Measurements from ENCODE around the gene ECPAS.
"Not testable (repeated sequence)": the region's sequence is repeated elsewhere in the genome, so short reads cannot be mapped to it uniquely, and the experiment has no call there.

The ECPAS gene

DNA sequence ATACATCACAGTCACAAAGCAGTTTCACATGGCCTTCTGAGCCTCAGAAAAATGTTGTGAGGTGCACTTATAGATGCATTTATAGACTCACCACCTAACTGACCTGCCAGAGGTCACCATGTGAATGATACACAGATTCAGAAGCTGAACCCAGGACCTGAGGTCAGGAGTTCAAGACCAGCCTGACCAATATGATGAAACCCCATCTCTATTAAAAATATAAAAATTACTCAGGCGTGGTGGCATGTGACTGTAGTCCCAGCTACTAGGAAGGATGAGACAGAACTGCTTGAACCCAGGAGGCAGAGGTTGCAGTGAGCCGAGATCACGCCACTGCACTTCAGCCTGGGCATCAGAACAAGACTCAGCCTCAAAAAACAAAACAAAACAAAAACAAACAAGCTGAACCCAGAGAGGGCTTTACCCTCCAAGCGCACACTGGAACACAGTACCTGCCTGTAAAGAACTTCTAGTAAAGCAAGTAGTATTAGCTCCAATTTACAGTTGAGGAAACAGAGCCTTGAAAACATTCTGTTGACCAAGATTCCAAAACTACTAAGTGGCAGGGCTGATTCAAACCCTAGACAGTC, 16.3 kb downstream of the ECPAS start:
- DNase-seq = no peak

DNA sequence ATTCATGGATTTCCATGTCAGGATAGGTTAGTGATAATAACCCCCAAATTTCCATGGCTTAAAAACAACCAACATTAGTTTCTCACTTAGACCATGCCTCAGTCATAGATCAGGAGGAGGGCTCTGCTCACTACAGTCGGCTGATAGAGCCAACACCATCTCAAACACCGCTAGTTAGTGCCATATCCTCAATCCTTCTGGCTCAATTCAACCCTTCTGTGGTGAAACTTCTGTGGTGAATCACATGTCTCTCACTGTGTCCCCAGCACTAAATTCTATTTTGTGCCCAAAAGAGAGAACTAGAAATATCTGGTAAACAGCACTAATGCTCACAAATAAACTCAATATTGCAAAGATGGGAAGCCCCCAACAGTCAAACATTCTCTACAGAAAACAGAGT, 21.1 kb downstream of the ECPAS start:
- DNase-seq = no peak

DNA sequence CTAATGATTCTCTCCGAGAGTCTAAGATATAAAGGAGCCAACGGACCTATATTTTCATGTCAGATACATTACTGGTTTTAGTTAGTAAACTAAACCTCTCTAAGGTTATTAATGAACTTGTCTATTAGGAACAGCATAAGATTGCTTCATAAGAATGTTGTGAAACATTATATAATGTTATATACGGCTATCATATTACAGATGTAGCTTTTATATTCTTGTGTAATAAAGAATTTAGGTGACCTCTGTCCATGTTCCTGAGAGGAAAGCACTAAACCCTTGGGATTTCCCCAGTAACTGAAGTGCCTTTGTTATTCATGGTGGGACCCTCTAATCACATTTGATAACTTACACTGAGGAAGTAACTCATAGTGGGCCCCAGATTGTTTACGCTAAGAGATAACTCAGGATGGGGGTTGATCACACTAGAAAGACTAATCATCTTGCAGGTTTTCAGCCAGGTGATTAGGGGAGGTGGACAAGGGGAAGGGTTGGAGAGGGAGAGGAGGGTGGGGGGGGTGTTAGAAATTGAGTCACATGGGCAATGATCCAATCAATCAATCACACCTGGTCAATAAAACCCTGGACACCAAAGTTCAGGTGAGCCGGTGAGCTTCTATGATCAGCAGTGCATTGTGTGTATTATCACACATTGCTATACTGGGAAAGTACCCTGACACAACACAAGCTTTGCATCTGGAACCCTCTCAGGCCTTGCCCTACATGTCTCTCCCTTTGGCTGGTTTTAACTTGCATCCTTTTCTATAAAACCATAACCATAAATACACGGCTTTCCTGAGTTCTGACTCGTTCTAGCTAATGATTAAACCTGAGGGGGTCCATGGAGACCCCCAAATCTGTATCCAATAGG, 25.8 kb downstream of the ECPAS start:
- DNase-seq = no peak

DNA sequence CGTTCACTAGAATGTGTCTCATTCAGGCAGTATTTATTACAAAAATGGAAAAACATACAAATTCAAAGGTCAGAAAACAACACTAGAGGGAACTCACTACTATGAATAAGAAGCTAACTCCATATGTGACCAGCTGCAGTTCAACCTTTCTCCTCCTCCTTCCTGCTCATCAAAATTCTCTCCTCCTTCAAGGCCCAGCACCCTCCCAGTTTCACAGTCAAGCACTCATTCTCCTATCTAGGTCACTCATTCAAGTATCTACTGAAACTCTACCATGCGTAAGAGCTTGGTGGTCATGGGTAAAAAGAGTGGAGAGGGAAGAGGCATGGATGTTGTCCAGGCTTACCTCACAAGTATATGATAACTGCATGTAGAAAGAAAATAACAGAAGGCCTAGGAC, 27.7 kb downstream of the ECPAS start:
- DNase-seq = no peak

DNA sequence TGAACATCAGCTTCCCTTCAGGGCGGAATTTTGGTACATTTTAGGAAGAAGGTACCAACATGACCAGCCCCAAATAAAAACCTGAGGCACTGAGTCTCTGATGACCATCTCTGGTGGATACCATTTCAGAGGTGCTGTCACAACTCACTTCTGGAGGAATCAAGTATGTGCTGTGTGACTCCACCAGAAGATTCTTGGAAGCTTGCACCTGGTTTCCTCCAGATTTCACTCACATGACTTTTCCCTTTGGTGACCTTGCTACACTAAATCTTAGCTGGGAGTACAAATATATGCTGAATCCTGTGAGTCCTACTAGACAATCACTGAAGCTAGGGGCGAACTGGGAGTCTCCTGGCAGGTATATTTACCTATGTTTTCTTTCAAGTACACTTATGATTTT, 28.5 kb downstream of the ECPAS start:
- DNase-seq = no peak

DNA sequence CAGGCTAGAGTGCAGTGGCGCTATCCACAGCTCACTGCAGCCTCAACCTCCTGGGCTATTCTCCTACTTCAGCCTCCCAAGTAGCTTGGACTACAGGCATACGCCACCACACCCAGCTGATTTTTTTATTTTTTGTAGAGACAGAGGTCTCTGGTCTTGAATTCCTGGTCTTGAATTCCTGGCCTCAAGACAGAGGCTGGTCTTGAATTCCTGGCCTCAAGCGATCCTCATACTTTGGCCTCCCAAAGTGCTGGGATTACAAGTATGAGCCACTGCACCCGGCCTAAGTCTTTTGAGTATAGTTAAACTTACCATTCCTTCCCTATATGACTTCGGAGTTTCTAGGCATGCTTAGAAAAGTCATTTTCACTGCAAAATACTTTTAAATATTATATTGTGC, 29.4 kb downstream of the ECPAS start:
- no peak for DNase-seq

DNA sequence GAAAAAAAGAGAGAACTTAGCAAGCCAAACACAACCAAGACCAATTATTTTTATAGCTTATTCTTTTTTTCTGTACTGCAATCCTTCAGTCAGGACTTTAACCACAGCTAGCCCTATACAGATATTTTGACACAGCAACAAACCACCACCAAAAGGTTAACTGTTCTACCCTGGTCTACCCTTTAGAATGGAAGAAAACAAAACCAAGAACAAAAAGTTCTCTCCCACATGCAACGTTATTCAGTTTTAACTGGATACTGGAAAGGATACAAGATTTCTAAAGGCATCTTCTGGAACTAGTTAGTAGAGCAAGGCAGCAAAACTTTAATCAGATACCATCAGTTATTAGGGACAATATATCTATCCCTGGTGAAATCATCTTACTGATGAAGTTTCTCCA, 32.6 kb downstream of the ECPAS start:
- DNase-seq = no peak

DNA sequence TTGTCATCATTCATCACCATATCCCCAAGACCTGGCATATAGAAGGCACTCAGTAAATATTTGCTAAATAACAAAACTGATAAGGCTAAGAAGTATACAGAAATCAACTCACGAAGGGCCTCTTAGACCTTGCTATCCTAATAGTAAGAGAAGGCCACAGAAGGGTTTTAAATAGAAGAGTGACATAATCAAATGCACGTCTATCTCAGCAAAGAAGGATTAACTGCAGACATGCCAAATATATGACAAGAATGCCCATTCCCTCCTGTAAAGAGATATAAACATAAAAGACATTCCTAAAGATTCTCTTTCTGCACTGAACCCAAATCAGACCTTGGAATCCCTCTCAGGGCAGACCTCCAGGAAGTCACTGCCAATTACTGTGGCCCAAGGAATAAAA, 34.1 kb downstream of the ECPAS start:
- no peak for DNase-seq

DNA sequence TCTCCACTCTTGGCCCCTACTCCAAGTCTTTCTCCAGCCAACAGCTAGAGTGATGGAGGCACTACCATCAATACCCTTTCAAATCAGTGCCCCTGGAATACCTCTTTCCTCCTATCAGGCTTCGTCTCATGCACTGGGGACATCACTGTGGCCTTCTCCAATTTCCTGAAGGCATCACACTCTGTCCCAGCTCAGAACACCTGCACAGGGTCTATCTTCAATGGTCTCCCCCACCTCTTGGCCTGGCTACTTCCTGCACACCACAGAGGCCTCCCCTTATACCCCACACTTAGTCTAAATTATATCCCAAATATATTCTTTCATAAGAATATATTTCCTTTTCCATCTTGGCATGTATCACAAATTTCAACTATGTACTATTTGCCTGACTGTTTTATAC, 34.5 kb downstream of the ECPAS start:
- DNase-seq = no peak

DNA sequence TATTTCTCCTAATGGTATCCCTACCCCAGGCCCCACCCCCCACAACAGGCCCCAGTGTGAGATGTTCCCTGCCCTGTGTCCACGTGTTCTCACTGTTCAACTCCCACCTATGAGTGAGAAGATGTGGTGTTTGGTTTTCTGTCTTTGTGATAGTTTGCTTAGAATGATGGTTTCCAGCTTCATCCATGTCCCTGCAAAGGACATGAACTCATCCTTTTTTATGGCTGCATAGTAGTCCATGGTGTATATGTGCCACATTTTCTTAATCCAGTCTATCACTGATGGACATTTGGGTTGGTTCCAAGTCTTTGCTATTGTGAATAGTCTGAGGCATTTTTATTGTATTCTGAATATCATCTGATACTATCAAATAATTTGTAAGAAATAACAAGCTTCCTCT, 38.4 kb downstream of the ECPAS start:
- DNase-seq = not testable (repeated sequence)

DNA sequence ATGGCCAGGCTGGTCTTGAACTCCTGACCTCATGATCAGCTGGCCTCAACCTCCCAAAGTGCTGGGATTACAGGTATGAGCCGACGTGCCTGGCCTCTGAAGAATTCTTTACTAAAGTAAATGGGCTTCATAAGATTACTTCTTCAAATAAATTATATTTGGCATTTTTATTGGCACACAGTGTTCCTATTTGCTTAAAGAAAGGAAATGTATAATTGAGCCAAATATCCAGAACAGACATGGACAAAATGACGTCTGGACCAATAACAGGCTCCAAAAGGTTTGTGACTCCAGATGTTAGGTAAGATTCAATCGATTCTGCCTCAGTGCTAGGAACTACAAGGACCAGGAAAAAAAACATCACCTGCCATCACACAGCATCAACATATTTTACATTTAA, 40.7 kb downstream of the ECPAS start:
- DNase-seq = no peak

DNA sequence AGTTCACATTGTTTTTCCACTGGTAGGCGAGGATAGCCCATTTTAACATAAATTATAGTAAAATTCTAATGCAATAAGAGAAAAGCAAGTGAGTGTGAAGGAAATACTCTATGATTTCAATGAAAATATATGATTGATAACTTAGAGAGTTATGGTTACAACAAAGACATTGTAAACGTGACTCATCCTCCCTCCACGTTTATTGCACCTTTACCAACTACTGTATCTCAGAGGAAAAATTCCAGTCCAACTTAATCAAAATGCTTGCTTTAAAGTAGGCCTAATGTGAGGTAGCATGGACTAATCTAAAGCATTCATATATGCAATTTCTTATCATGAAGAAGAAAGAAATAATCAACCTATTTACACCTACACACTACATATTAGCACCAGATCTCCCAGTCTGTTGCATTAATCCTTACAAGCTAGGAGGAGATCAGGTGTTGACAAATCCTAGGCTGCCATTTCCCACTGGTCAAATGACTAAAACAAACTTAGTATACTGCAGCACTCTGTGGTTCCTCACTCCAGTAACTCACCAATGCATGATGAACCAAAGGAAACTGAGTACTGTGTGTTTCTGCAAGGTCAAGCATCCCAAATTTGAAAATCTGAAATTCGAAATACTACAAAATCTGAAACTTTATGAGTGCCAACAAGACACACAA, 41.7 kb downstream of the ECPAS start:
- DNase-seq = no peak

DNA sequence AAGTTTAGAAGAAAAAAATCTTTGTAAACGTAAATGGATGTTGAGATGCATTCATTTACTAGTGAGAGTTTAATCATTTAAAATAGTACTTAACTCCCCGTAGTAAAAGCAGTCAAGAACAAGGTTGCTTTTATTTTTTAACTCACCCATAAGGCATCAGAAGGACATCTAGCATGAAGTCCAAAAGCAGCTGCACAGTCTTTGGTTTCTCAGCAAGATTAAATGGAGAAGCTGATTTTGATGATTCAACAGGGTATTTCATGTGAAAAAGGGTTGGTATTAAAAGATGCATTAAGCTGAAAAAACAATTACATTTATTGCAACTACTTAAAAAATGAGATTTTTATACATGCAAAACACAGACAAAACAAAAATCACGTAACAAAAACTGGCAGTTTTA, 44.0 kb downstream of the ECPAS start:
- no peak for DNase-seq

DNA sequence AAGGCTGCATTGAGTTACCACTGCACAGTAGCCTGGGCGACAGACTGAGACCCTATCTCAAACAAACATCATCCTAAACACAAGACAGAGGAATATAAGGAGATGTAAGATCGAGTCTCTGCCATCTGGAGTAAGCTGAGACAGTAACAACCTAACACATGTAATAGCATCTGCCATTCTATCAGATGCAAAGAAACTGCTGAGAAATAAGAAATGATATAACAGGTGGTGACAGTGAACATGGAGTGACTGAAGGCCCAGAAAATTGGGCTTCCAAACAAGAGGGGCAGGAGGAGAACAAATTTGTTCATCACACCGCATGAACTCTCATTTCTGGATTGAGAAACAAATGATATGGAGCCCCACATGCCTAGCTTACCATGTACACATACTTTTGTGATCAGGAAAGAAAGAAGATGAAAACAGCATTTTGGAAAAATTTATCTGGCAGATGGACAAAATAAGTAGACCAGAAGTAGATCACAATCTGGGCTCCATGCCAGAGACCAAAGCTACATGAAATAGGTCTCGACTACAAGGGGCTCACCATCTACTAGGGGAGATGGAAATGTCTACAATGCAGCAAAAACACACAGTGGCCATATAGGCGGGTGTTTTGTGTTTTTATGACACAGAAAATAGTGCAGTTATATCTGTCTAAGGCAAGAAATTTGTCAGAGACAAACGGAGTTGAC, 45.5 kb downstream of the ECPAS start:
- DNase-seq = no peak

DNA sequence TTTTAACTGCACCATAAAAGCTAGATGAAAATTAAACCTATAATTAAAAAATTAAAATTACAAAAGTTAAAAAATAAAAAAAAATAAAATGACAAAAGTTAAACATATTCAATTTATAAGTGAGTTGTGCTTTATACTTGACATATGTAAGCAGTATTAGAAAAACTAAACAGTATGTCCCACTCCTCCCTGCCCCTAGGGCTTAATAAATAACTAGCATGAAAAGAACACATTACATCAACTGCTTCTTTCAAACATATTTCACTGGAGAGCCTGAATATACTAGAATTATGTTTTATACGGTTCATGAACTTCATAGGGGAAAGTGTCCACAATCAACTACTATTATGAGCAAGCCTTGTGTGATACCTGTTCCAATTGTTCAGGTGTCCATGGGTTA, 47.6 kb downstream of the ECPAS start:
- no peak for DNase-seq

DNA sequence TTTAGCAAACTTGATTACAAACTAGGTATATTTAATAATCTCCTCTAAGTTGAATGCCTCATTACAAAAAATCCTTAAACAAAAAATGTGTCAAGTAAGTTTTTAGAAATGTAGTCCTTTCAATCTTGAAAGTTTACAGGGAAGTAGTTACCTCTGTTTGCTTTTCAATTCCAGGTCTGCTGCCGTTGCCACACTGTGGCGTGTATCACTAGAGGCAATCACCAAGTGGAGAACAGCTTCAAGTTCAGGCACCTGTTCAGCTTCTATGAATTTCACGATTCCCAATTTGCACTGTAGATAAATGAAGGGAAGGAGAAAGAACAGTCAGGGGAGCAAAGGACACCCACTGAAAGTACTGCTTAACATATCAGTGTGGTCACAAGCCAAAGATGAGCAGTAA, 51.1 kb downstream of the ECPAS start:
- DNase-seq = no peak

DNA sequence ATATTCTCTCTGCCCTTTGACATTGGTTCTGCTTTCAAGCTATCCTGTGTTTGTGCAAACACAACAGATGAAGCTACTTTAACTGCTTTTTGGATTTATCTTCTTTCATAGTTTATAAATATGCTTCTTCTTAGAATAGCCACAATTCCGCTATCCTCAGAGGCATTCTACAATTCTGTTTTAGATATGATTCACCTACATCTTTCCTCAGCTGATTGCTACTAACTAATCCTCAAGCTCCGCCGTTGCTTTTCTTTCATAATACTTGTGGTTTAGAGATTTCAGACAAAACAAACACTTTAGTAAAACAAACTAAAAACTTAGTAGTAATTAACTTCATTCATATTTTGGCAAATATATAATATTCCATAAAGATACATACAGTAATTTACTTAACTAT, 52.5 kb downstream of the ECPAS start:
- DNase-seq = no peak

DNA sequence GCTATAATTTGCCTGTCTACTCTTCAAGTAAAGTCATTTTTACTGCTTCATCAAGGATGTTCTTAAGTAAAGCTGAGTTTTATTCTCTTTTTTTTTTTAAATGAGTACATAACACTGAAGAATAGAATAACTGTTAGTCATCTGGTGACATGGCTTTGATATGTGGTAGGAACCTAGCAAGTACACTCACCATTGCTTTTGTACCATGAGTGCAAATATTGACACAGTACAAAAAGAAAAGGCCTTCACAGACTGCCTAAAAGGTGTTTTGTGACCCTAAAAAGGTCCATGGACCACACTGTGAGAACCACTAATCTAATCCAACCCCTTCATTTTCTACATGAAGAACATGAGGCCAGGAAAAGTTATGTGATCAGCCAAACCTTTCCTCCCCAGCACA, 55.0 kb downstream of the ECPAS start:
- DNase-seq = no peak

DNA sequence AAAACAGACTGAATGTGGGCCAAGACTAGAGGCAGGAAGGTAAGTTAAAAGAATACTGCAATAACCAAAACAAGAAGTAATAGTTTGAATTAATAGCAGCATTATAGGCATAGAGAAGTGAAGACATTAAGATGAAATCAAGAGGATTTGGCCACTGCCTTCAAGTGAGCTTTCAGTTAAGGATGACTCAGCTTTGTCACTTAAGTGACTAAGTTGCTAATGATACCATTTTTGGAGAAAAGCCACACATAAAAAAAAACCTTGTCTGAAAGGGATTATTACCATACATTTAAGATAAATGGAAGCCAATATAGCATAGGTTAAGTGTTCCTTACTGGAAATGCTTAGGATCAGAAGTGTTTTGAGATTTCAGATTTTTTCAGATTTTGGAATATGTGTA, 57.0 kb downstream of the ECPAS start:
- DNase-seq = no peak

DNA sequence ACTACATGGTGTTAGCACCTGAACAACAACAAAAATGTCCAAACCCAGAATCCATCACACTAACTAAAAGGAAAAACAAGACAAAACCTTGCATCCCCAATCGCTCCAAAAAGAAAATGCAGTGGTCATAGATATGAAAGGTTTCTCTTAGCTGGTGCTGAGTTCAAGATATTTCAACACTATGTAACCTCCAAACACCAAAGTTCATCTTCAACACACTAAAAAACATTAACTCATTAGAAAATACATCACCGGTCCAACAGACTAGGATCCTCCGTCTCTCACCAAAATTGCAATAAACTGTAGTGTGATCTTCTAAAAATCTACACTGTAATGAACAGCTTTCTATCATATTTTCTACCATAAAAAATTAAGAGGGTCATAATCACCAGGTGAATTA, 60.8 kb downstream of the ECPAS start:
- no peak for DNase-seq

DNA sequence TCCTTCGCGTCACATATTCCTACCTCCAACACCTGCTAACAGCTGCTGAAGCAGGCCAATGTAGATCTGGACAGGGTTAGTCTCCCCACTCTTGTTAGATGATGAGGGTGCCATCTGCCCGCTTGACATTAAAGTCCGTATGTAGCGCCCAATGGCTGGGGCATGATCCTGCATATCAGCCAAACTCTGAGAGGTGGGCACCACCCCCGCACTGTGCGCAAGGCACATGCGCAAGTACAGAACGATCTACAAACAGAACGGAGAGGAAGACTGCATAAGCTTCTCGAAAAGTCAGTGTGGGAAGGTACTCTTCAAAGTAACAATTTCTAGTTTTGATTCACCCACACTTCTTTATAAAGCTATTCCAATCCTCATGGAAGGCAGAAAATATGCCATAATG, 69.8 kb downstream of the ECPAS start:
- DNase-seq = no peak

DNA sequence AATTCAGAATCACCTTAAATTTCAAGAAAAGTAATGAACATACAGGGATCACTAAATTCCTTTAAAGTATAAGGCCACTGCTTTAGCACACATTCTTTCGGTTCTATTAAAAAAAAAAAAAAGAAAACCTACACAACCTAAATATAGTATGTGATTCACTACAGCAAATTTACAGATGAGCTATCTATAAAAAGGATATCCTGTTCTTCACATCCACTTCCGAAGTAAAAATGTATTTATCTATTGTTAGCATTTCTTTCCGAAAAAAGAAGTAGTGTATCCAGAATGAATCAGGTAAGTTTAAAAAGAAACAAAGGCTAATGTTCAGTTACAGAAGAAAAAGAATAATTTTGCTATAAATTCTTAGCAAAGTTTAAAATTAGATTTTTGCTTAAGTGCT, 70.2 kb downstream of the ECPAS start:
- DNase-seq = no peak

DNA sequence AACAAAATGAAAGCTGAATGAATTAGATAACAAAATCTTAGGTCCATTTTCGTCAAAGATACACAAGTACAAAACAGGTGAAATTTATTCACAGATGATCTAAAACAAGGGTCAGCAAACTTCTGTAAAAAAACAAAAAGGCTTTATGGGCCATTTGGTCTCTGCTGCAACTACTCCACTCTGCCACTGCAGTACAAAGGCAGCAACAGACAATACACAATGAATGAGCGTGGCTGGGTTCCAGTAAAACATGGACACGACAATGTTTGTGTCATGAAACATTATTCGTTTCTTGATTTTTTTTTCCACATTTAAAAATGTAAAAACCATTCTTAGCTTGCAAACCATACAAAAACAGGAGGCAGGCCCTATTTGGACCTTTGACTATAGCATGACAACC, 71.9 kb downstream of the ECPAS start:
- no peak for DNase-seq

DNA sequence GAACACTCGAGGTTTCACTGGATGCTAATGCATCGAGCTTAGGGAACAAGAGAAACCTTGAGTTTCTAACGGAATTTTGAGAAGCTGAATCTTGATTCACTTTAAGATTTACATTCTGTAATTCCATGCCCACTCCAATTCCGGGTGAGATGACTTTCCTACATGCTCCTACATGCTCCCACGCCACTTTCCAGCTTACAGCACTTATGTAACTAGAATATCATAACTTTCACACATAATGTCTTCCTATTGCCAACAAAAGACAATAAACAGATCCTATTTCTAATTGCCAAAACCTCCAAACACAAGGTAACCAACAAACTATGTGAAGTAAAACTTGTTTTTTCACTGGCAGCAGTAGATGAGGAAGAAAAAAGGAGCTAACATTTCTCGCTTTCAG, 72.9 kb downstream of the ECPAS start:
- no peak for DNase-seq

Measured in SHP77 treated with DMSO at 0.1 percent for 48 hours (cell line).